Left colon (tissue), 2 donors: ENCODE results near the gene HYDIN. TPM values are rescaled to one million over a fixed set of nuclear protein-coding genes. Genes with fewer than 3 reads are reported as not detected.
A peak's percentile ranks its signal among the peaks of the same experiment; 100 is the strongest.

ENCODE experiments used
- ATAC-seq: fragments of 200-7000 bp; cut with Tn5 transposase; one replicate; pipeline ENCODE4 v1.9.1; 2020; ENCODE audit warnings: mild to moderate bottlenecking, moderate library complexity
- DNase-seq, 2 donors: peaks; one replicate each; pipeline ENCODE4 v3.0.0-alpha.2; 2020
- intact Hi-C, 2 donors: fragments of 100-400 bp; cut with DNase I in 1 of 2; cut with micrococcal nuclease in 1 of 2; formaldehyde crosslinking; loops; one replicate each; pipeline versions ENCODE4 v1.11.2 to v1.14.0; 2022; cut with DNase I, micrococcal nuclease
- total RNA-seq, 2 donors: library from RNA; stranded (reverse); fragmentation: NEBNext Ultra II Directional; extraction: Animal tissue kit (Norgen Biotek cat#: 25700); gene quantifications; one replicate each; pipeline ENCODE4 v1.2.1, GENCODE V29; 2021
- donor health status: DM: no; HTN: no; CAD: no.
- donor health status: DM: yes; HTN: yes; CAD: no.

HYDIN gene
- total RNA-seq, 2 donors from 2014 or later = 0.67 to 1.9 TPM

DNA sequence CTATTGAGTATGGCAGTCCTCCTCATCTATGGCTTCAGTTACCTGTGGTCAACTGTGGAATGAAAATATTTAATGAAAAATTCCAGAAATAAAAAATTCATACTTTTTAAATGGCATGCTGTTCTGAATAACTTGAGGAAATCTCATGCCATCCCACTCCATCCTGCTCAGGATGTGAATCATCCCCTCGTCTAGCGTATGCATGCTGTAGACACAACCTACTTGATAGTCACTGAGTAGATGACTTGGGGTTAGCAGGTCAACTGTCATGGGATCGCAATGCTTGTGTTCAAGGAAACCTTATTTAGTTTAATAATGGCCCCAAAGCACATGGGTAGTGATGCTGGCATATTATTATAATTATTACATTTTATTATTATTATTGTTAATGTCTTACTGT is 424.7 kb downstream of the HYDIN start:
- DNase-seq = no peak
- intact Hi-C loops = no loop called here
- no peak for ATAC-seq

DNA sequence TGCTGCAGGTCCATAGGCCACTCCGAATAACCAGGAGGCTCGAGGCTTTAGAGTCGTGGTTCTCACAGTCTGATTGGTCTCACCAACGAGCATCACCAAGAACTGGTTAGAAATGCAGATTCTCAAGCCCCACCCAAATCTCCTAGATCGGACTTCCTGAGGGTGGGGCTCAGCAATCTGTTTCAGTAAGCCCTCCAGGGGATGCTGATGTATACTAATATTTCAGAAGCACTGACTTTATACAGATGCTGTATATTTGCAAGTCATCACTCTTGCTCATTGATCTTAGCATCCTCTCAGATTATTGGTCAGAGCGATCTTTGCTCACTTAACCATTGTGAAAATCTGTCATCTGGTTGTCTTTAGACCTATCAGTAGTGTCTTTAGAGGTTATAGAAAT is 425.1 kb downstream of the HYDIN start:
- no peak for DNase-seq
- intact Hi-C loops = no loop called here
- ATAC-seq = no peak

DNA sequence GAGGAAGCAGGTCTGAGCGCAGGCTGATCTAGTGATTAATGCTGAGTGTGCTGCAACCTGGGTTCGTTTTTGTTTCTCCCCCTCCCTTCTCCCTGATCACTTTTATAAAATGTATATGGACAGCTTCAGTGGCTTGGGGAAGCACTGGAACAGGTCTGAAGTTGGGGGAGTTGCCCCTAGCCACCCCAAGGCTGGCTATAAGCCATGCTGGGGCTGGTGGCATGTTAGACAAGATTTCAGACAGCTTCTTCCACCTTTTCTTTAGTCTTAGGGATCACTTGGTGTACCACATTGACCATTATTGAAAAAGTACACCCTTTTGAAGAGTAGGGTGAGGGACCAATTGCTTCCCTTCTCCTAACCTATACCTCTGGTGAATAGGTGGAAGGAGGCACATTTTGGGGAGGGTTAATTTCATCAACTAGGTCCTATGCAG is 425.8 kb downstream of the HYDIN start:
- no peak for DNase-seq

DNA sequence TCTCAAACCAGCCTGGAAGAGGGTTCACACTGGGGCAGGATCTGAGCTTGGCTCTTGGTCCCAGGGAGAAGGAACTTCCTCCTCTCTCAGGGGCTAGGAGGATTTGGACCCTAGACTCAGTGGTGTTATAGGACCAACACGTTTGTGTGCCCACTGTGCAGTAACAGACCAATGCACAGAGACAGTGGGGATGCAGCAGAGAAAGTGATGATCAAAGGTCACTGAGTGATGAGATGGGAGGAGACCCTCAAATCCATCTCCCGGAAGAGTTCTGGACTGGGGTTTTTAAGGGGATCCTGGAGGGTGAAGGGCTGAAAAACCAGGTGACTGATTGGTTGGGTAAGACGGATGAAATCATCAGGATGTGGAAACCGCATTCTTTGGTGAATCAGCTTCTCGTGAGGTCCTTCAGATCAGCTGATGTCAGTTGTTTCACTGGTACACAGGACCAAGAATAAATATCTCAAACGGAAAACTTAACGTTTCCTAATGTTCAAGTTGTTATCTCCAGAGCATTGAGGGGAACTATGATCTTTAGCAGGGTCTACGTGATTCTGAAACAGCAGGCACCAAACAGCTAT is 426.3 kb downstream of the HYDIN start:
- no peak for ATAC-seq
- no peak for DNase-seq
- intact Hi-C loops = no loop called here

More for the DNA sequence above, 425.8 kb downstream of the HYDIN start:
- no peak for ATAC-seq
- intact Hi-C loops = no loop called here

DNA sequence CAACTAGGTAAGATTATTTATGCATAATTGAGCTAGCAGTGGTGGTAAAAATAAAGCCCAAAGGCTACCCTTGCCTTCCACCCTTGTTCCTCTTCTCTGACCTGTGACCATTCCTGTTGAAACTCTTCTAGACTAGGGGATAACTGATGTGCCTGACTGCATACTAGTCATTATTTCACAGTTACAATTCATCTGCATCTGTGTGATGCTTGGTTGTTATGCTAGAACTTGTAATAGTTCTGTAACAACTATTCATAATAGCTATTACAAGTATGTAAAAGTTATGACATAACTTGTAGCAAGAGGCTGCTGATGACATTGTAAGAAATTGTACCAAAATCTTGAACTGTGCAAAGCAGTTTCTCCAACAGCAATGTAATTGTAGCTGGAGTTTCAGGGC is 427.2 kb downstream of the HYDIN start:
- intact Hi-C loops = no loop called here

DNA sequence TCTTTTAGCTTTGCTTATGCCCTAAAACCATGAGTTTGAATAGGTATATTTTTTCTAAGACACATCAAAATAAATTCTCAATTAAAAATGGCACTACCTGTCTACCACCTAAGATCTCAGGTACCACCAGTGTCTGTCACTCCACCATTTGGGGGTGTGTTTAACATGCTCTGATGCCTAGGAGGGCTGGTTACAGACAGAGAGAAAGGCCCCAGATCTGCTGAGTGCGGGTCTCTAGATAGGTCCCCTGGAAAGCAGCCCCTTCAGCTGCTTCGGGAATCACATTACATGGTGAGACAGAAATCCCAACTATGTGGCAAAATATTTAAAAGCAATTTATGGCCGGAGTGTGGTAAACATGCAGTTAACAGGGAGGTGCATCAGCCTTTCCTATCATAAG is 428.9 kb downstream of the HYDIN start:
- ATAC-seq = no peak
- no peak for DNase-seq
- intact Hi-C loops = no loop called here

More for the DNA sequence above, 427.2 kb downstream of the HYDIN start:
- DNase-seq (no peak), ATAC-seq (no peak)

DNA sequence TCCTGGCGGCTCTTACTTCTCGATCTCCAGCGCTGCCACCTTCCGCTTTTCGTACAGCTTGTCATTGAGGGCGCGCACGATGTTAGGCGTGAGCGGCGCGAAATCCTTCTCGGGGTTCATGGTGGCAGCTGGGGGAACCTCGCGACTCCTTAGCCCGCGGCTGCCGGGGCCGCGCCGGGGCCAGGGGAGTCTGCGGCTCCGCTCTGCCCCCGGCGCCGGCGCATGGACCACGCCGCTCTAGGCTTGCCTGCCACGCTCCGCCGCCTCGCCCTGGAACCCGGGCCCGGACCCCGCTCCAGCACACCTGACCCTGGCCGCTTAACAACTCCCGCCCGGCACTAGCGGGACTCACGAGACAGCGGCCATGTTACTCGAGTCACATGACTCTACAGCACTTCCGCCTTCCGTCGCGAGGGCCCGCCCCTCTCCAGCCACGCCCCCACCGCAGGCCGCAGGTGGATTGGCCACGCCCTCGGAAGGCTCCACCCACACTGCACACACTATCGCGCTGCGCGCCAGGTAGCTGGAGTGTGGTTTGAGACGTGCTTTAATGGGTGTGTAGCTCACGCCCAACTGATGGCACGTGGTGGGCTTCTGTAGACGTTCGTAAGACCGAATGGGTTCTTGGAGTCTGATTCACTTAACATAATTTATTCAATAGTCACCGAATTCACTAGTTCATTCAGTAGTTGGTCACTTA is 429.6 kb downstream of the HYDIN start, which contains the start of gene VAC14:
TSS of gene VAC14 (minus strand) at position 378 of the 700 bp plus-strand sequence. CDS start at position 120, 258 bp downstream.
- DNase-seq (peak; percentile 95 to 99), ATAC-seq (peak; percentile 99)
- intact Hi-C loops = no loop called here

DNA sequence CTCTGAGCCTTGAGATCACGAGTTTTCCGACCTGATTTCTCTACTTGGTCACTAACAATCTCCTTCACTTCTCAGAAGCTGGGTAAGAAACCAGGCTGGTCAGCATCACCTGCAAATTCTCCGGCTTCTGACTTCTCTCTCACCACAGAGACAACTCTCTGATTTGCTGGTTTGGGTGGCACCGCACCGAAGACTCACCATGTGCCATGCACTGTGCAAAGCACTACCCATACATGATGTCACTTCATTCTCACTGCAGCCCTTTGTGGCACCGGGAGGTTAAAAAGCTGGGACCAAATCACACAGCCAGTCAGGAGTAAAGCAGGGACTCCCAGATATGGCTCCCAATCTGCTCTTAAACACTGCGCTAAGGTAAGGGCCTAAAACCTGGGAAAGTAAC is 430.2 kb downstream of the HYDIN start:
- intact Hi-C loops = no loop called here
- ATAC-seq = peak; percentile 21
- no peak for DNase-seq

DNA sequence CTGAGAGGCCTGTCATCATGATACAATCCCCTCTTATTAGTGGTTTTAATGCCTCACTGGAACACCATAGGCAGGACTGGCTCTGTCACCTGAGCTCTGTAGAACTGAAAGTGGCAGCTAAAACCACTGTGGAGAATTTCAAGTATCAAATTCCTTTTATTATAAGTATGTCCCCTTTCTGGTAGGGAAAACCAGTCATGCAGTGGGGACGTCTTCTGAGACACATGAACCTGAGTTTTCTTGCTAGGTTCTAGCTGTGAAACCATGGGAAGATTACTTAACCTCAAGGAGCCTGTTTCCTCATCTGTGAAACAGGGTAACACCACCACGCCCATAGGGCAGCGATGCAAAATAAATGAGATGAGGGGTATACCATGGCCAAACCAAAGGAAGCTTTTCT is 434.2 kb downstream of the HYDIN start:
- ATAC-seq (no peak), DNase-seq (no peak)
- intact Hi-C loops = no loop called here

DNA sequence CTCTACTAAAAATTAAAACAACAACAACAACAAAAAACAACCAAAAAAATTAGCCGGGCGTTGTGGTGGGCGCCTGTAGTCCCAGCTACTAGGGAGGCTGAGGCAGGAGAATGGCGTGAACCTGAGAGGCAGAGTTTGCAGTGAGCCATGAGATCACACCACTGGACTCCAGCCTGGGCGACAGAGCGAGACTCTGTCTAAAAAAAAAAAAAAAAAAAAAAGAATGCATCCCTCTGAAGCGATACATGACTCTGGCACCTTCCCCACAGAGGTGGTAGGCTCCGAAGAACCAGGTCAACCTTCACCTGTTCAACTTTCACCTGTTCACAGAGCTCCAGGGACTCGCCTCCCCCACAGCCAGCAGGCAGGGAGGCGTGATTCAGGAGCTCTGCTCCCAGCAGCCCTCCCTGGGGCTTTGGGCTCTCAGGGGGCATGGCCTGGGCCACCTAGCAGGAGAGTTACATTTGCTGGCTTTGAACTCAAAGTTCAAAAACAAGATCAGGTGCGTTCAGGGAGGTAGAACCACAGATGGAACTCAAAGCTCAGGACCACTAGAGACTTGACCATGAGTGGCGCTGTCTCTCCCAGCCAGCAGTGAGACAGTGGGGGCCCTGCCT is 435.1 kb downstream of the HYDIN start:
- DNase-seq = no peak
- ATAC-seq = no peak
- intact Hi-C loops = no loop called here

DNA sequence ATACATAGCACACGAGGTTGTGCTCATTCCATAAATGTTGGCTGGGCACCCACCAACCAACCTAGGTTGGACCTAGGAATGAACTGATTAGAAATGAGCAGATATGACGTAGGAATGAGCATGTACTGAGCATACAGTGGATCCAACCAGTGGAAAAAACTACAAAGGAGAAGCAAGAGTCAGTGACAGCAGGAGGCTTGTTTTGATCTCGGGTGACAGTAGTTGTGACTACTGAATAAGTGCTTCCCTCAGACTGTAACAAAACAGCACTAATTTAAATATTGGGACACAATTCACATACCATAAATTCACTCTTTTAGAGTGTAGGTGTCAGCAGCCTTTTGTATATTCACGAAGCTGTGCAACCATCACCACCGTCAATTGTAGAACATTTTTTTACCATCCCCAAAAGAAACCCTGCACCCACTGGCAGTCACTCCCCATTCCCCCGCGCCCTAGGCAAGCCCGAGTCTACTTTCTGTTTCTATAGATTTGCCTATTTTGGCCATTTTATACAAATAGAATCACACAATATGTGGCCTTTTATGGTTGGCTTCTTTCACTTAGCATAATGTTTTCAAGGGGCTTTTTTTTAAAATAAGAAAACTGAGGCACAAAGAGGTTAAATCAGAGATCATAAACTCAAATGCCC is 436.5 kb downstream of the HYDIN start:
- DNase-seq (no peak), ATAC-seq (no peak)
- intact Hi-C loops = no loop called here

DNA sequence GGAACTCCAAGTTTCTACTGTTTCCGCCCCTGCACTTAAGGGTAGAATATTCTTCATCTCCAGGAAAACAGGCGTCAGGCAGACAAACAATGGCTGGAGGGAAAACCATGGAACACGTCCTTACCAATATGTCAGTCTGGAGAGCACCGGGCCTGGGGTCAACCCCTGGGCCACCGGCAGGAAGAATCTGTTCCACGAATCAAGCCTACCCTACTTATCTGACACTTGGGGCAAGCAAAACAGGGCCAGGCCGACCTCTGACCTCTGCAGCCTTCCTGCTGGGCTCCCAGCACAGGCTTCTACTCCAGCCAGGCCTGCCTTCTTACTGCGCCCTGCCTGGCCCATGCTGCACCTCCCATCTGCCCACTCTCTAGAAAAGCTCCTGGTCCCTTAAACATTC is 439.7 kb downstream of the HYDIN start:
- DNase-seq = no peak
- ATAC-seq = no peak
- intact Hi-C loops = no loop called here

DNA sequence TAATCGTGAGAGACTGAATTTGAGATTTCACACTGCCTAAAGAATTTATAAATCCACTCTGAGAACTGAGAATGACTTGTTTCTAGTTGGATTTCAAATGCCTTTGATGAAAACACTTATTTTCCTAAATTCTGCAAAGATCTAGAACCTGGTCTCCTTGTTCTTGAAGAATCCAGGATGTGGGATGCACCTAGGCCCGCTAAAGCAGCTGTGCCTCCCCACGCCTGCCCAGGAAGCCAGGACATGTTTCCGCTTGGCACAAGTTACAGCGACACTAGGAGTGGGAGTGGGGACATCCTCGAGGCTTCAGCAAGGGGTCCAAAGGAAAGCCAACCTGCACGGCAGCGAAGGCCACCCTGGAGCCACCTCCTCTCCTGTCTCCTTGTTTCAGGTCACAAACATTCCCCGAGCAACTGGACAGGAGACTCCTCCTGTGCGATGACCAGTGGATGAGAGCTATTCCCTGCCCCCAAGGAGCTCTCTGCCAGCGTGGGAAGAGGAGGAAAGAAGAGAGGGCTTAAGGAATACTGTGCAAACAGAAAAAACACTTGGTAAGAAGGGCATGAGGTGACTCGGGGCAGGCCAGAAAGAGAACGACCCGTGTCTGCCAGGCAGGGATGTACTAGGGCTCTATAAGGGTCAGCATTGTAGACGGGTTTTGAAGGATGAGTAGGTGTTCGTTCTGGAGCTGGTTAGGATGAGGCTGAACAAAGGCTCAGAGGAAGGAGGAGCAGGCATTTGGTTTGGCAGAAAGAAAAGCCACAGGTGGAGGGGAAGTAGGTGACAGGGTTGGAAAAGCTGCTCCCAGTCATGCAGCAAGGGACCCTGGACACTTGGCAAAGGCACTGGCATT is 440.7 kb downstream of the HYDIN start:
- DNase-seq (no peak), ATAC-seq (no peak)
- intact Hi-C loops = no loop called here

DNA sequence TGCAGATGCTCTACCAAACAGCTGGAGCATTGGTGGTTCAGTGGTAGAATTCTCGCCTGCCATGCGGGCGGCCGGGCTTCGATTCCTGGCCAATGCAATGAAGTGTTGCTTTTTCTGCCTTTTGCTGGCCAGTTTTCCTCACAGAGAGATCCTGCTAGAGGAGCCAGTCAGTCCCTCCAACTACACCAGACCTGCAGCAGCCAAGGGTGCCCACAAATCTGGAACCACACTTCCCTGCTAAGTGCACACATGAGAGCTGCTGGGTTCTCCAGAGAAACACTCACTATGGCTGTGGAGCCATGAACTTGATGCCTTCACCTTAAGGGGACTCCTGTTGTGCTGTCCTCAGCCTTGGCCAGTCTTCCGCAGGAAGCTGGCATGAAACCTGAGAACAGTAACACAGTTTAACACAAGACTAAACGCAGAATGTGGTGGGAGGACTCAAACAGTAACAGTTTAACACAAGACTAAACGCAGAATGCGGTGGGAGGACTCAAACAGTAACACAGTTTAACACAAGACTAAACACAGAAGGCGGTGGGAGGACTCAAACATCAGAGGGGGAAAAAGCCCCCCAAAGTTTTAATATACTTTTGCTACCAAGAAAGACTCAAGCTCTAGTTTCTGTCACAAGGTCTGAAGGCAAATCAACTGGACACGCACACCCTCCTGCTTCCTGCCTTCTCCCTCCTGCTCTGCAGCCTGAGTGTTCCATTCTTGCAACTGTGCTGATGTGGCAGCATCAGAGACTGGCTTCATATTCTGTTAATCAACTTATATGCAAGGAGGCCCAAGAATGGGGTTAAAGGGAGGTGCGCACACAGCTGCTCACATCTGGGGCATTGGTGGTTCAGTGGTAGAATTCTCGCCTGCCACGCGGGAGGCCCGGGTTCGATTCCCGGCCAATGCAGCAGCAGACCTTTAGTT is 441.6 kb downstream of the HYDIN start:
- DNase-seq (no peak), ATAC-seq (no peak)
- intact Hi-C loops = no loop called here

DNA sequence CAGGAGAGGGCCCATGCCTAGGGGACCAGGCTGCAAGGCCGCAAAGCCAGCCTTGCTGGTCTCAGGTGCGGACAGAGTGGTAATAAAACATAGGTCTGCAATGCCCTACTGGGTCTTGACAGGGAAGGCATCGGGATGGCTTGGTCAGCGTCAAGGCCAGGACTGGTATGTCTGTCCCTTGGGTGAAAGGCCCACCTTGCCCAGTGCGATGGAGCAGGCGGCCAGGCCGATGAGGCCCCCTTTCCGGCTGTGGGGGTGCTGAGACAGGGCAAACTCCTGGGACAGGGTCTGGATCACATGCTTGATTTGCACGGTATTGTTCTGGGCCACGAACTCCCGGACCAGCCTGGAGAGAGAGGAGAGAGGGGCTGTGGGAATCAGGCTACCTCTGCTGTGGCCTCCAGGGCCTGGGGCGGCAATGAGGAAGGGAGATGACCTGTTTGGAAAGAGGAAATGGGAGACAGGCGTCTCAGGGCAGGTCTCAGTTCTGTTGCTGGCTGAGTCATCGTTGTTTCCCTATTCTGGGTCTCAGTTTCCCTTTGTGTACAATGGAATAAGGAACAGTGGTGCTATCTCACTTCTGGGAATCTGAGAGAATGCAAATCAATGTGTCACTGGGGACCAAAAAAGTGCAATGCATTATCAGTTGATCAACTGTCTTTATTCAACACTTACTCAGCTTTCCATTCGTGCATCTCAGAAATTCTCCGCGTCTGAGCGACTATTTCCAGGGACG is 444.3 kb downstream of the HYDIN start:
- intact Hi-C loops = no loop called here
- no peak for ATAC-seq
- DNase-seq = no peak

DNA sequence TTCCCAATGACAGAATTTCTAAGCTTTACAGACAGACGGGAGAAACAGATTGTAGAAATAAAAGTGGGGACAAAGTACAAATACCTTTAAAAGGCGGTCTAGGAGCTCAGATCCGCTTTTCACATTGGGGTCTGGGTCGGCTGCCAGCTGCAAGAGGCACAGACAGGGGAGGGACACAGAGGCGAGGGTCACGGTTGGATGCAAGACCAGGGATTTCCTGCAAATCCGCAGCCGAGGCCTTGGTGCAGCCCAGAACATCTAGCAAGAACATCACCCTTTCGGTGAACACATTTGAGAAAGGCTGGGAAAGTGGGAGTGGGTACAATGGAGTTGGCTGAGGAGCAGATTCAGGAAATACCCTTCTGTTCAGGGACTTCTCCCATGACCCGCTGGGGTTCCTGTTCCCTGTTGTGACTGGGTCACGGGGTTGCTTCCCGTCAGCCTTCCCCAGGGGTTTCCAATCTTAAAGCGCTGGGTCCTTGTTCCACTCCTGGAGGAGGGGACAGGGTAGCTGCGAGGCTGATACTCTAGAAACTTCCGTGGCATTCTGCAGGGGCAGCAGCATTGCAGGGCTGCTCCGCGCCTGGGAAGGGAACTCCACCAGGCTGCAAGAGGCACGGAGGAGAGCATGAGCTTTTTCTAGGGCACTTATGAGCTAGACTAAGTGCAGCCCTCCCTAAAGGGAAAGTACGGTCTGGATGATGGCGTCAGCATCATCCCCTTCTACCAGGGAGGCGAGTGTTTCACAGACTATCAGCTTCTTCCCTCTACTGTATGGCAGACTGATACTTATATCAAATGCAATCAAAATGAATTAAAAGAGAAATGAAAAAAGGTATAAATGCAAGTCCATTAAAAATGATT is 445.6 kb downstream of the HYDIN start:
- ATAC-seq (no peak), DNase-seq (no peak)
- intact Hi-C loops = no loop called here
